NCI-H2196 treated with DMSO at 0.1 percent for 48 hours (cell line): ENCODE data around the gene CNTNAP2.

Experiments used
- DNase-seq: peaks from one replicate; lab custom pipeline; 2025; ENCODE audit not compliant: unreplicated experiment; lab: John Stamatoyannopoulos, UW

CNTNAP2 gene

GRCh38 chr7:147432079-147432478 lies 1315.5 kb downstream of the CNTNAP2 start:
- no peak for DNase-seq

DNA sequence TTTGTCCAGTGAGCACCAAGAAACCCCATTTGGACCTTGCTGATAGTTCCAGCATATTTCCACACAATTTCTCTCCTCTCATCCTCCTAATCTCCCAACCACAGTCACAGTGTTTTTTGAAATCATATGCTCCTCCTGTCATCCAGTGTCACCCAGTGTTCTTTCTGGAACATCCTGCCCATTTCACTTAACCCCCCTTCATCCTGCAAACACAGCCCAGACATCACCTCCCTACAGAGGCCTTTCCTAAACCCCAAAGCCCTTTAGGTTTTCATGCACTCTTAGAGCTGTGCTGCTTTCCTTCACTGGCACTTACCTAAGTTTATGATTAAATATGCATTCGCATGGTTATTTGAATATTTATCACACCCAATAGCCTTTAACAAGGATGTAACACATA lies 1316.0 kb downstream of the CNTNAP2 start:
- no peak for DNase-seq

GRCh38 chr7:147436718-147437117 lies 1320.1 kb downstream of the CNTNAP2 start:
- no peak for DNase-seq

DNA sequence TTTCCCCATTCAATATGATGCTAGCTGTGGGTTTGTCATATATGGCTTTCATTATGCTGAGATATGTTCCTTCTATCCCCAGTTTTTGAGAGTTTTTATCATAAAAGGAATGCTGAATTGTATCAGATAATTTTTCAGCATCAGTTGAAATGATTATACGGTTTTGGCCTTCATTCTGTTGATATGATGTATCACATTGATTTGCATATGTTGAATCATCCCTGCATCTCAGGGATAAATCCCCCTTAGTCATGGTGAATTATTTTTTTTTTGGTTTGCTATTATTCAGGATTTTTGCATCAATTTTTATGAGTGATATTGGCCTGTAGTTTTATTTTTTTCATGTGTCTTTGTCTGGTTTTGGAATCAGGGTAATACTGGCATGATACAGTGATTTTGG lies 1321.6 kb downstream of the CNTNAP2 start:
- no peak for DNase-seq

DNA sequence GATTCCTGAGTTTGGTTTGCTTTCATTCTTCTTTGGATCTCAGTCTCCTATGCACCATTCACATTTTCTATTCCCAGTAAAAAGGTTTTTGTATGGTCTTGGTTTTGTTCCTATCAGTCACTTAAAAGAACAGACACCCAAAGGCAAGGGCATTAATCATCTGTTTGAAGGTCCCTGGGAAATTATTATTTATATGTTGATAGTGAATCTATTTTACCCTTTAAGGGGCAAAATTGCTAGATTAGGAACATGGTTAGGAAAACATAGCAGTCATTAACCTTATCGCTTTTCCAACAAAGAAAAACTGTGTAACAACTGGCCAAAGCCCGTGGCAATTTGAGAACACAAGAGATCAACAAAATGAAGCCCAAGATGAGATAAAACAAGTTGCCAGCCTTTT lies 1327.3 kb downstream of the CNTNAP2 start:
- DNase-seq = no peak

DNA sequence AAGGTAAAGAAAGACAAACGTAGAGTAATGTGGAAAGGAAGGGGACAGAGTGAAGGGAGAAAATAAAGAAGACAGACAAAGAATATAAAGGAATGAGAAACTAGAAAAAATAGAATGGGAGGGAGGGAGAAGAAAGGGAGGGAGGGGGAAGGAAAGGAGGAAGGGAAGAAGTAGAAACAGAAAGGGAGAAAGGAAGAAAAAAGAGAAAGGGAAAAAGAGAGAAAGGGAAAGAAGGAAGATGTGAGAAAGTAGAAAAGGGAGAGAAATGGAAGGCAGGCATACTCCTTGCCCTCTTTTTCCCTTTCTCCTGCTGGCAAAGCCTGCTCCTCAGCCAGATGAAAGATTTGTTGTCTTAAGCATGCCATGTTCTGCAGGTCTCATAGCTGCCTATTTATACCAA lies 1336.2 kb downstream of the CNTNAP2 start:
- no peak for DNase-seq

DNA sequence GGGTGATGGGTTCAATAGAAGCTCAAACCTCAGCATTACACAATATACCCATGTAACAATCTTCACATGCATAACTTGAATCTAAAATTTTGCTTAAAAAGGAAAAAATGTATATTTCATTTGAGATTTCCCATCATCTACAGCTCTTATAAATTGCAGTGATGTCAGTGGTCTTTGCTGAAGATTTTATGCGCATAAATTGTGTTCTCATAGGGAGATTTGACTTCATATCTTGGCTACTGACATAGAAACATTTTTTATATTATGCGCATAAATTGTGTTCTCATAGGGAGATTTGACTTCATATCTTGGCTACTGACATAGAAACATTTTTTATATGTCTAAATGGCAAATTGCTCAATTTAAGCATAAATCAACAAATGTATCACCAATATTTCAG lies 1348.6 kb downstream of the CNTNAP2 start:
- no peak for DNase-seq

- no peak for DNase-seq
Observed at GRCh38 chr7:147472556-147472955, 1356.0 kb downstream of the CNTNAP2 start.

GRCh38 chr7:147474862-147475261 lies 1358.3 kb downstream of the CNTNAP2 start:
- DNase-seq = no peak

- no peak for DNase-seq
Observed at GRCh38 chr7:147477526-147477925, 1360.9 kb downstream of the CNTNAP2 start.

GRCh38 chr7:147478796-147479195 lies 1362.2 kb downstream of the CNTNAP2 start:
- no peak for DNase-seq

GRCh38 chr7:147483634-147484292 lies 1367.2 kb downstream of the CNTNAP2 start:
- no peak for DNase-seq

GRCh38 chr7:147485660-147486210 lies 1369.1 kb downstream of the CNTNAP2 start:
- DNase-seq = no peak

GRCh38 chr7:147492606-147493005 lies 1376.0 kb downstream of the CNTNAP2 start:
- DNase-seq = no peak

GRCh38 chr7:147496209-147496608 lies 1379.6 kb downstream of the CNTNAP2 start:
- no peak for DNase-seq

DNA sequence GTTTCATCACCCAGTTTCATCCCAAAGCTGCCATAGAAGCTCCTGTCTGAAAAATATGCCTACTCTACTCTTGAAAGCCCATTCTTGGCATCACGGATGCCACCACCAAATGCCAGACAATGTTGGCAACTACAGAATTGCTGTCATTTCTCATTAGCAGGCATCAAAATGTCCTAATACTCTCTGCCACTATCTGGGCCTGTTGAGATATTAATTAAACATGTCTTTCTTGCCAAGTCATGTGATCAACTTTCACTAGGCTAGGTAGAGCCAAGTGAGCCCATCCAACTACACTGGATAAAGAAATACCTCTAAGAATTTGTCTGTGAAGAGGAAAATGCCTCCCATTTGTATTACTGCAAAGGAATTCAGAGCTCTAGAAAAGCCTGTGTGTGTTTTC lies 1380.6 kb downstream of the CNTNAP2 start:
- DNase-seq = no peak

DNA sequence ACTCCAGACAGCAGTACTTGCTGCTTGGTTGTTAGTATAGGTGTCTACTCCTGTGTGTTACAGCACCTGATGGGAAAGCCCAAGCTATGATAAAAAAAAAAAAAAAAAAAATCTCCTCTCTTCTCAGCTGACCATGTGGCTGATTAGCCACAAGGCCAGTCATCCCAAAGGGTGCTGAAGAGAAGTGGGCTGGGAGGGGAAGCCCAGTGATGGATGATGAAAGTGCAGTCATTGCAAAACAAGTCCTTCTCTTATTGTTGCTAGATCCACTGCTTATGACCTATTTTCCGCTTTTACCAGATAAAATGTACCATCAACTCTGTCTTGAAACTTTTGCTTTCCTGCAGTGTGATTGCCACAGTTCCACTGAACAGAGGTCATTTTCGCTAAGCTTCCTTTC lies 1381.5 kb downstream of the CNTNAP2 start:
- no peak for DNase-seq

DNA sequence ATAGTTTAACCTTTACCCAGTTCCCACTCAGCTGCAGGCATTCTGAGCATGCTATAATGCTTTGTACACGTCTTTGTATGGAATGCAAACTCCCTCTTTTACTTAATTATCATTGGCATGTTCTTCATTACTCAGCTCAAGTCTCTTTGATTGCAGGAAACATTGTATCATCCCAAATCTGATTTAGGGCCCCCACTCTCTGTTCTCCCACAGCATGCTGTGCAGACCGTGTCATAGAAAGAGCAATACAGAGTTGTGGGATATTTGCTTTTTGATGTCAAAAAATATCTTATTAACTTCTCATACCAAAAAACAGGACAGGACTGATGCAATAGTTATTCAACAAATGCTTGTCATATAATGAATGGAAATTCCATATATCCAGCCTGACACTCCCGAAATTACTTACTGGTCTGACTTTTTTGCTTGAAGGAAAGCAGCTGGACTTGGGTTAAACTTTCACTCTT lies 1392.5 kb downstream of the CNTNAP2 start:
- DNase-seq = no peak

GRCh38 chr7:147509541-147510200 lies 1393.1 kb downstream of the CNTNAP2 start:
- DNase-seq = no peak

DNA sequence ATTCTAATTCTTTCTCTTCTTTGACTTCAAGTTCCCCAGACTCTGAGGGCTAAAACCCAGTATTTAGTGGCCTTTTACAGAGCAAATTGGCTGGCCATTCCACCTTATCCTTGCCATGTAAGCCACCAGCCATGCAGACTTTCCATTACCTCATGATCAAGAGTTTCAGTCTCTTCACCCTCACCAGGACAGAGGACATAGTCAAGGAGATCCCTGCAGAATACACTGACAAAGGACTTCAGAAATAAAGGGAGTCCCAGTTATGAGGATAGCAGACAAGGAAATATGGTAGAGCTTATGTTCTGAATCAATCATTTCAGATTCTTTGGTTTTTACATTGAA lies 1393.6 kb downstream of the CNTNAP2 start:
- DNase-seq = no peak

DNA sequence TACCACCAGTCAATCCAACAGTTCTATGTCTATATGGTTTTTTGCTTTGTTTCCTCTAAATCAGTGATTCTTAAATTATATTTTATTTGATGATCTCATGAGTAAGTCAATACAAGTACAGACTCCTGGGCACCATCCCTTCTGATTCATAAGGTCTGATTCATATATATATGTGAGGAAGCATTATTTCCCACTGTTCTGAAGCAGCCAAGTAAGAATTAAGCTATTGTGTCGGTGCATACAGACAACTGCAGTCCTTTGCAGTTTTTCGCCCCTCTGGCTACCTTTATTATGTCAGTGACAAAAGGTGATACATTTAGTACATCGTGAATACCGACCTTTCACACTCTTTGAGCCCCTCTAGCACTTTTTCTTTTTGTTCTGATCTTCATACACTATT lies 1394.3 kb downstream of the CNTNAP2 start:
- DNase-seq = no peak

- no peak for DNase-seq
Observed at GRCh38 chr7:147513451-147513850, 1396.8 kb downstream of the CNTNAP2 start.

DNA sequence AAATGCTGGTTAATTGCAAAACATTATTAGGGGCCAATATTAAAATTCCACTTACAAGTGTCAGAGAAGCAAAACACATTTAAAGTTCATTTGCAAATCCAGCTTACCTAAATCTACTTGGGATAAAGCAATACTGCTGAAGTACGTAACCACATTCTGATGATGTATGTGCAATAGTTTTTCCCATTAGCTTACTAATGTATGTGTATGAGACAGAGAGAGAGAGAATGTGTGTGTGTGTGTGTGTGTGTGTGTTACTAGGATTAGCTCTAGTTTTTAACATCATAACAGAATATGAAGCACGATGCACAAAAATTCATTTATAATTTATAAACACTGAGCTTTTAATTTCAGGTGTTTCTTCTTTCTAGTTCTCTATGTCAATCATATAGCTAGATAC lies 1399.8 kb downstream of the CNTNAP2 start:
- DNase-seq = no peak
